Renal cortex interstitium (tissue), 11 donors: Measurements from ENCODE around the gene NTN3. TPM values are rescaled to one million over a fixed set of nuclear protein-coding genes. Genes with fewer than 3 reads are reported as not detected.

Experiments
- DNase-seq, 11 donors: peaks; one replicate each; pipeline ENCODE4 v3.0.0-alpha.2; 2013; ENCODE audit warnings: low read depth in 9 of 11, low spot score in 4 of 11; ENCODE audit errors: extremely low read depth in 1 of 11
- polyA plus RNA-seq, 3 donors: library from polyadenylated mRNA; unstranded; fragments of 120-200 nt; gene quantifications; one replicate each; pipeline ENCODE4 v1.2.1, GENCODE V29; 2013; ENCODE audit not compliant: insufficient read length in 3 of 3

NTN3 gene
- polyA plus RNA-seq, 3 donors, result 1.8 to 4.4 (median 3.5) TPM

DNA sequence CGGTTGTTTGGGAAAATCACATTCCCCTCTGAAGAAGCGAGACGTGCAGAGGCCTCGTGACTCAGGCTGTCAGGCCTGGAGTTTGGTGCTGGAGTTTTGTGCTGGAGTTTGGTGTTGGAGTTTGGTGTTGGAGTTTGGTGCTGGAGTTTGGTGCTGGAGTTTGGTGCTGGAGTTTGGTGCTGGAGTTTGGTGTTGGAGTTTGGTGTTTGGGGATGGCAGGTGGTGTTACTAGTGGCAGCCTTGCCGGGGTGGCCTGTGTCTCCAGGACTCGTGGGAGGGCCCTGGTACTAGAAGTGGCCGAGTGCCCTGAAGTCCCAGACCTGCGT is 16.4 kb downstream of the NTN3 start:
- no peak for DNase-seq

DNA sequence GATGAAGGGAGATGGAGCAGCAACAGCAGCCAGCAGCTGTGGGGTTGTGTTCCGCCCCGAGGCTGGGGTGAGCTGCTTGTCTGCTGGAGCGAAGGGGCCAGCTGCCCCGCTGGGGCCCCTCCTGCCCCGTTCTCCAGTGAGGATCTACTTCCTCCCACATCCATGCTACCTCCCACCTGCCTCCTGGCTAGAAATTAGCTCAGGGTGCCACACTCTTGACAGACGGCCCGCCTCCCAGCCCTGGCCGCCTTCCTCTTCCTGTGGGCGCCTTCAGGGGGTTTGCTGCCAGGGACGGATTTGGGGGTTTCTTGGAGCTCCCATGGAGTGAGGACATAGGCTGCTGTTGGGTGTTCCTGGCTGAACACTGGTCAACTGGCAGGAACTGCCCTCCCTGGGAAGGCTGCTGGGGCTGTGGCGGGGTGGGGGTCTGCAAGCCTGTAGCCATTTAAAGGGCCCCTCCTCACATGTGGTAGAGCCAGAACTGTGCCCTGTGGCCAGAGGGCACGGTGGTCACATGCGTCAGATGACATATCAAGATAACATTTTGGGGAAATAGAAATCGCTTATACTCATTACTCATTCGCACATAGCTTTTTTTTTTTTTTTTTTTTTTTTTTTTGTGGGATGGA is 16.9 kb downstream of the NTN3 start:
- no peak for DNase-seq

- DNase-seq, result no peak
Observed at GRCh38 chr16:2489581-2489980, 18.5 kb downstream of the NTN3 start.

- no peak for DNase-seq
Observed at GRCh38 chr16:2490190-2491105, 19.4 kb downstream of the NTN3 start.

DNA sequence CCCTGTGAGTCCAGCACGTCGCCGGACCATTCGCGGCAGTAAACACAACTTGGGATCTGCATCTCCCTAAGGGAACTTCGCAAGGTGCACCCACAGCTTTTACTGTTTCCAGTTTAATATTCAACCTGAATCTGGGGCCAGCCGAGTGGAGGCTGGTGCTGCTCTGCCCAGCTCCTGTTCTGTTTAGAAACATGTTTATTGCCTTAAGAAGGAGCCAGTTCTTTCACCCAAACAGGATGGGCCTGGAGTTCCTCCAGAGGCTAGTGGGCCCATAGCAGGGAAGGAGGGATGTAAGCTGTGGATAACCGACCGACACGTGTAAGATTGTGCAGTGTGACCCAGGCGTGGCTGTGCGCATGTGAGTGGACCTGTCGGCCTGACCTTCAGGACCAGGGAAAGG is 21.2 kb downstream of the NTN3 start:
- DNase-seq, result no peak

GRCh38 chr16:2493605-2494004 is 22.5 kb downstream of the NTN3 start:
- no peak for DNase-seq

GRCh38 chr16:2494616-2495015 is 23.5 kb downstream of the NTN3 start:
- no peak for DNase-seq

- DNase-seq, result no peak
Observed at GRCh38 chr16:2495041-2495440, 23.9 kb downstream of the NTN3 start.

DNA sequence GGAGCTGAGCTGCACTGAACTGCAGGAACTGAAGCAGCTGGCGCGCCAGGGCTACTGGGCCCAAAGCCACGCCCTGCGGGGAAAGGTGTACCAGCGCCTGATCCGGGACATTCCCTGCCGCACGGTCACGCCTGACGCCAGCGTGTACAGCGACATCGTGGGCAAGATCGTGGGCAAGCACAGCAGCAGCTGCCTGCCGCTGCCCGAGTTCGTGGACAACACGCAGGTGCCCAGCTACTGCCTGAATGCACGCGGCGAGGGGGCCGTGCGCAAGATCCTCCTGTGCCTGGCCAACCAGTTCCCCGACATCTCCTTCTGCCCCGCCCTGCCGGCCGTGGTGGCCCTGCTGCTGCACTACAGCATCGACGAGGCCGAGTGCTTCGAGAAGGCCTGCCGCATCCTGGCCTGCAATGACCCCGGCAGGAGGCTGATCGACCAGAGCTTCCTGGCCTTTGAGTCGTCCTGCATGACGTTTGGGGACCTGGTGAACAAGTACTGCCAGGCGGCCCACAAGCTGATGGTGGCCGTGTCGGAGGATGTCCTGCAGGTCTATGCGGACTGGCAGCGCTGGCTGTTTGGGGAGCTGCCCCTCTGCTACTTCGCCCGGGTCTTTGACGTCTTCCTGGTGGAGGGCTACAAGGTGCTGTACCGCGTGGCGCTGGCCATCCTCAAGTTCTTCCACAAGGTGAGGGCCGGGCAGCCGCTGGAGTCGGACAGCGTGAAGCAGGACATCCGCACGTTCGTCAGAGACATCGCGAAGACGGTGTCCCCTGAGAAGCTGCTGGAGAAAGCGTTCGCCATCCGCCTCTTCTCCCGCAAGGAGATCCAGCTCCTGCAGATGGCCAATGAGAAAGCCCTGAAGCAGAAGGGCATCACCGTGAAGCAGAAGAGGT is 25.4 kb downstream of the NTN3 start:
- no peak for DNase-seq

- DNase-seq, result no peak
Observed at GRCh38 chr16:2497116-2497630, 26.1 kb downstream of the NTN3 start.

- DNase-seq, result no peak
Observed at GRCh38 chr16:2497695-2498484, 26.8 kb downstream of the NTN3 start.

DNA sequence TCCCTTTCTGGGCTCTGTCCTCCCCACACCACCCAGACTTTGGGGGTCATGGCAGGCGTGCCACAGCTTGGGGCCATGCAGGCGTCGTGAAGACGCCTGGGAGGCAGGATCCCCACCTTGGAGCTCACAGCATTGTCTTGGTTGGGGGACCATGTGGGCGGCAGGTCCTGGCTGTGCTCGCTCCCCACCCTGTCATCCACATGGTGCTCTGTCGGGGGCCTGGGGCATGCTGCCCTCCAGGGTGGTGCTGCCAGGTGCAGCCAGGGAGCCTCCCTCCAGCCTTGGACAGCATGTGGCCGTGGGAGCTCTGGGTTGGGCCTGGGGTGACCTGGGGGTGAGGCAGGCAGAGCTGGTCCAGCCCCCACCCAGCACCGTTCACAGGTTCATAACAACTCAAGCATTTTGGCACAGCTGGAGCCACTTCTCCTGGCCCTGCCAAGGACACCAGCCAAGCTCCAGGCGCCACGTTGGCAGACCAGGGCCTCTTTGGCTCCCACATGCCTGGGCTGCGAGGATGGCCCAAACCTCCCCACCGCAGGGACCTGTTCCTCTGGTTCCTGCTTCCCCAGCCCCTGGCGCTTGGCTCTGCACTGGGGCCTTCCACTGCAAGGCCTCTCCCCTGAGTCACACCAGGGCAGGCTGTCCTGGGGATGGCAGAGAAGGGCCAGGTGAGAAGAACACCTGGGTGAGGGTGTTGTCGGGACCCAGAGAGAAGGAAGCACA is 27.6 kb downstream of the NTN3 start:
- DNase-seq, result no peak

DNA sequence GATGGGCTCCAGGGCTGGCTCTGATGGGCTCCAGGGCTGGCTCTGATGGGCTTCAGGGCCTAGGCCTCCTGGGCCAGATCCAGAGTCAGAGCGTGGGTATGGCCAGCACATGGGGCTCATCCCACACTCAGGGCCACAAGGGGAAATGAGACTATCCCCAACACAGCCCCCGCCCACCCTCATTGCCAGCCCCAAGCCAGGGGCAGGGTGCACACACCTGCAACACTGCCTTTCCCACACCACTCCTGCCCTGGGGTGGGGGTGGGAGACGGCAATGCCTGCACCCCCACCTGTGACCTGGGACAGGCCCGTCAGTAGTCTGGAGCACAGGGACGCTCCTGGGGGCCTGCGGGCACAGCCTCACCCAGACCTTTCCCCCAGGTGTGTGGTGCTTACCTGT is 28.4 kb downstream of the NTN3 start:
- no peak for DNase-seq

DNA sequence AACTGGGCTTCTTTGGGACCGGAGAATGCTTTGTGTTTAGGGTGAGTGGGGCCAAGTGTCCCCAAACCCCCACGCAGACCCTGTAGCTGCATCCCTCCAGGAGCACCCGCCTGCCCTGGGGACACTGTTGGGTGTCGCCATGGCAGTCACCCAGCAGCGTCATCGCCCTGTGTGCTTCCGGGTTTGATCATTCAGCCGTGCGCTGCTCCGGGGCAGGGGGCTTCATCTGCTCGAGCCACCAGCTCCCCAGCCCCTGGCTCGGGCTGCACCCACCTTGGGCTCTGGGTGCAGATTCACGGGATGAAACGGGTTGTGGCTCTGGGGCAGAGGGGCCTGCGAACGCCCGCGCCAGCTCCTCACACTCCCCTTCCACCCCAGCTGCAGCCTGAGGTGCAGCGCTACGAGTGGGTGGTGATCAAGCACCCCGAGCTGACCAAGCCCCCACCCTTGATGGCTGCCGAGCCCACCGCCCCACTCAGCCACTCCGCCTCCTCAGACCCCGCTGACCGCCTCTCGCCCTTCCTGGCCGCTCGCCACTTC is 28.9 kb downstream of the NTN3 start:
- DNase-seq, result no peak

DNA sequence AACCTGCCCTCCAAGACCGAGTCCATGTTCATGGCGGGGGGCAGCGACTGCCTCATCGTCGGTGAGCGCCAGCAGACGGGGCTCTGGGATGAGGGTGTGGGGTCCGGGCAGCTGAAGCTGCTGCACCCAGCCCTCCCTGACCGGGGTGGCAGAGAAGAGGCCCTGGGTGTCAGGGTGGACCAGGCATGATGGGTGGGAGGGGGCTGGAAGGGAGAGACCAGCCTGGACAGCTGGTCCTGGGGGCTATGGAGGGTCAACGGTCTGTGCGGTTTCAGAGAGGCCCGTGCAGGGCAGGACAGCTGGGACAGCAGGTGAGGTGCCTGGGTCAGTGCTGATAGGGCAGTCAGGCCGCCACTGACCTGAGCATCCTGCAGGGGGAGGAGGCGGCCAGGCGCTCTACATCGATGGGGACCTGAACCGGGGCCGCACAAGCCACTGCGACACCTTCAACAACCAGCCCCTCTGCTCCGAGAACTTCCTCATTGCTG is 29.4 kb downstream of the NTN3 start:
- no peak for DNase-seq

DNA sequence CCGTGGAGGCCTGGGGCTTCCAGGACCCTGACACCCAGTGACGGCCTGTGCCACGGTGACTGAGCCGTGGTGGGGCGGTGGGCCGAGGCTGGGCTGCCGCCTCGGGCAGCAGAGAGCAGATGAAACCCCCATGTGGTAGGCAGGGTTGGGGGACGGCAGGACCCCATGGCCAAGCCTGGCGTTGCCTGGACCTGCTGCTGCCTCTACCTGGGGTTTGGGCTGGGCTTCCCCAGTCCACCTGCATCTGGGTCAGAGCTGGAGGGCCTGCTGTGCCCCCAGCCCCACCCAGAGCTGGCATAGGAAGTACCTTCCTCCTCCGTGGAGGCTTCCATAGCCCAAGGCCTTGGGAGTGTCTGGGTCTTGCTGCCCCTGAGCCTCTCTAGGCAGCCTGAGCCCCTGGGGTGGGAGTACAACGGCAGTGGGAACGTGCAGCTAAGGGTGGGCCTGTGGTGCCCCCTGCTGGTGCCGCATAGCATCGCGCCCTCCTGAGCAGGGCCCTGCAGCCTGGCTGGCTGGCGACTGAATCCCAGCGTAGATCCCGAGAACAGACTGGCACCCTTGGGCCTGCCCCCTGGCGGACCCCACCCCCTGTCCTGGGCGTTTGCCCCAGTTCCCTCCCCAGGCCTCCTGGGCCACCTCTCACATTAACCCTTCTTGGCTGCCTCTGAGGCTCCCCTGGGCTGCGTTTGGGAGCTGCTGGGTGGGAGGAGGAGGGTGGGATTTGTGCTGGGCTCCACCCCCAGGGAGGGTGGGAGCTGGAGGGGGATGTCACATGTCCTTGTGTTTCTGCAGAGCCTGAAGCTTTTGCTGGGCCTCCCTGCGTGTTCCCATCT is 30.0 kb downstream of the NTN3 start:
- peak; percentile 69 to 86 (median 85) for DNase-seq
